HG02571 (cell line): ENCODE measurements around the gene SDK1.

Experiments used
- ATAC-seq: cut with Tn5 transposase; IDR thresholded peaks from one replicate; pipeline ENCODE4 v1.9.1; 2021; ENCODE audit warnings: mild to moderate bottlenecking, moderate library complexity; ENCODE audit not compliant: unreplicated experiment

SDK1 gene

GRCh38 chr7:3408814-3409595 lies 108.0 kb downstream of the SDK1 start:
- no peak for ATAC-seq

- no peak for ATAC-seq
Observed at GRCh38 chr7:3412871-3413270, 111.8 kb downstream of the SDK1 start.

GRCh38 chr7:3415861-3416312 lies 114.8 kb downstream of the SDK1 start:
- no peak for ATAC-seq

- ATAC-seq, result no peak
Observed at GRCh38 chr7:3416453-3416852, 115.4 kb downstream of the SDK1 start.

- no peak for ATAC-seq
Observed at GRCh38 chr7:3425087-3425486, 124.0 kb downstream of the SDK1 start.

- no peak for ATAC-seq
Observed at GRCh38 chr7:3426064-3426463, 125.0 kb downstream of the SDK1 start.

GRCh38 chr7:3427957-3428356 lies 126.9 kb downstream of the SDK1 start:
- ATAC-seq, result no peak

- no peak for ATAC-seq
Observed at GRCh38 chr7:3429981-3430380, 128.9 kb downstream of the SDK1 start.

- no peak for ATAC-seq
Observed at GRCh38 chr7:3430588-3430987, 129.5 kb downstream of the SDK1 start.

- ATAC-seq, result no peak
Observed at GRCh38 chr7:3431306-3431705, 130.3 kb downstream of the SDK1 start.

GRCh38 chr7:3432911-3433310 lies 131.9 kb downstream of the SDK1 start:
- ATAC-seq, result no peak

GRCh38 chr7:3434611-3435010 lies 133.6 kb downstream of the SDK1 start:
- no peak for ATAC-seq

- no peak for ATAC-seq
Observed at GRCh38 chr7:3436112-3436511, 135.1 kb downstream of the SDK1 start.

- ATAC-seq, result no peak
Observed at GRCh38 chr7:3436746-3437145, 135.7 kb downstream of the SDK1 start.

- no peak for ATAC-seq
Observed at GRCh38 chr7:3437467-3437866, 136.4 kb downstream of the SDK1 start.

GRCh38 chr7:3438352-3438751 lies 137.3 kb downstream of the SDK1 start:
- no peak for ATAC-seq

GRCh38 chr7:3439333-3440030 lies 138.4 kb downstream of the SDK1 start:
- ATAC-seq, result no peak

GRCh38 chr7:3440509-3440908 lies 139.5 kb downstream of the SDK1 start:
- ATAC-seq, result no peak

GRCh38 chr7:3443716-3444115 lies 142.7 kb downstream of the SDK1 start:
- ATAC-seq, result no peak

- no peak for ATAC-seq
Observed at GRCh38 chr7:3446786-3447185, 145.7 kb downstream of the SDK1 start.

GRCh38 chr7:3451701-3452100 lies 150.6 kb downstream of the SDK1 start:
- no peak for ATAC-seq

- no peak for ATAC-seq
Observed at GRCh38 chr7:3453398-3453797, 152.3 kb downstream of the SDK1 start.
